GM18907 (cell line): ENCODE measurements around the gene CNTNAP2.

Source experiments
- ATAC-seq: cut with Tn5 transposase; IDR thresholded peaks from one replicate; pipeline ENCODE4 v1.9.1; 2021; ENCODE audit warnings: mild to moderate bottlenecking, moderate library complexity; ENCODE audit not compliant: unreplicated experiment

The CNTNAP2 gene

DNA sequence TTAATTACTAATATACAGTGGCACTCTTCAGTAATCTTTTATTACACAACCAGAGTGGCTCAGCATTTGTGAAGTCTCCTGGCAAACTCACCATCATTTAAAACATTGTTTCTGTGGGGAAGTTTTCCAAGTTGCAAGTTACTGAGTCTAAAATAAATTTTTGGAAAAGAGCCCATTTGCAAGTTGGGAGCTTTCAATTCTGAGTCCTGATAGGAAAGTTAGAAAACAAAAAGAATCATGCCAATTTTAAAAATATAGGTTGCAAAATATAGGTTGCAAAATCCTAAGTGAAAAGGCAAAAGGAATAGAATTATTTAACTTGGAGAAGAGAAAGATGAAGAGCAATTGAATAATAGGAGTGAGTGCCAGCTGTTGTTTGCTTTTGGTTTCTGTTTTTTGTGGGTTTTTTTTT lies 2095.1 kb downstream of the CNTNAP2 start:
- no peak for ATAC-seq

DNA sequence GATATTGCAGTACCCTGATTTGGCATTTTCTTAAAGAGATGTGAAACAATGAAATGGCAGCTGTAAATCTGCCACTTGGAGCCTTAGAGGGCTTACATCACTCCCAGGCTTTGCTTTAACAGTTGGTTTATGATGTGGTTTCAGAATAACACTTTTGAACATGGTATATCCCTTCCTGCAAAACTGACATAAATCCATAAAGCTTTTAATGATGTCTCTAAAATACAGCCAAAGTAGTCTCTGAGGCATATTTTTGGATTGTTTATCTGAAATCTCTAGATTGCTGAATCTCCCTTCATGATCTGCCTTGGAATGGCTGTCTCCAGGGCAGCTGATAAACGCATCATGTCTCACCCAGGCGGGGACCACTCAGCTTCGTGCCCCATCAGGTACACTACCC lies 2096.1 kb downstream of the CNTNAP2 start:
- no peak for ATAC-seq

DNA sequence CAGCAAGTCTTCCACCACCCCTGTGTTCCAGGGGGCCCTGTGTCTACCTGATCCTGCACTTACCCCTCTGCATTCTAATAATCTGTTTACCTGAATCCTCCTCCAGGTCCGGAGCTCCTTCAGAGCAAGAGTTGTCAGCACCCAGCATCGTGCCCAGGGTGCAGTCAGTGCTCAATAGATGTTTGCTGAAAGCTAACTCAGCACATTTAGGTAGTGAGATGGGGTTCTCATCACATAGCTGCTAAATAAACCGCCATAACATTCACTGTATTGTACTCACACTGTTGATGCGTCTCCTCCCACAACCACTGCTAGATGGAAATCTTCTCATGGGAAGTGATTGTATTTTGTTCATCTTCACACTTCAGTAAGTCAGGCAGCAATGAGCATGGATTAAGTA lies 2097.5 kb downstream of the CNTNAP2 start:
- ATAC-seq, result no peak

DNA sequence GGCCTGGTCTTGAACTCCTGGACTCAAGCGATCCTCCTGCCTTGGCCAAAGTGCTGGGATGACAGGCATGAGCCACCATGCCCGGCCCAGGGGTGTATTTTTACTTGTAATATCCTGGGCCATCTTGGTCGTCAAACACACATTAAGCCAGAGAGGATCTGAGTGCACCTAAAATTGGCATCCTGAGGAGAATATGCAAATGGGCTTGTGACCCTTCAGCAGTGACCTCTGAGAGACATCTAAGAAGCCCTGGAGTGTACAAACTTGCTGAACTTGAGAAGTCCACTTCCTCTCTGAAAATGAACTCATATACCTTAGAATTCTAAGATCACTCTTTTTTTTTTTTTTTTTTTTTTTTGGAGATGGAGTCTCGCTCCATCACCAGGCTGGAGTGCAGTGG lies 2102.0 kb downstream of the CNTNAP2 start:
- no peak for ATAC-seq

DNA sequence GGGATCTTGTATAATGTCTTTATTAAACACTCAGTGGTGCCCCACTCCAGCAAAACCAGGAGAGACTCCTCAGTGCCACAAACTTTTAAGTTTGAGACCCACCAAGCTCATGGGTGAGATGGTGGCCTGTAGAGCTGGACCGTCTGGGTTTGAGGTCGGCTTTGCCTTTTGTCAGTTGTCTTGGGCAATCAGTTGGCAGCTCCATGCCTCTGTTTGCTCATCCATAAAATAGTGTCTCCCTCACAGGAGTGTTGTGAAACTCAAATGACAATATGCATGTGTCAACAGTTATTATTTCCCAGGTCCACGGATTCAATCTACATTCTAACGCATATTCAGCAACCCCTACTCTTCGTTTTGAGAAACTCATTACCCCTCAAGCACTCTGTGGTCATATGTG lies 2106.1 kb downstream of the CNTNAP2 start:
- ATAC-seq, result no peak

DNA sequence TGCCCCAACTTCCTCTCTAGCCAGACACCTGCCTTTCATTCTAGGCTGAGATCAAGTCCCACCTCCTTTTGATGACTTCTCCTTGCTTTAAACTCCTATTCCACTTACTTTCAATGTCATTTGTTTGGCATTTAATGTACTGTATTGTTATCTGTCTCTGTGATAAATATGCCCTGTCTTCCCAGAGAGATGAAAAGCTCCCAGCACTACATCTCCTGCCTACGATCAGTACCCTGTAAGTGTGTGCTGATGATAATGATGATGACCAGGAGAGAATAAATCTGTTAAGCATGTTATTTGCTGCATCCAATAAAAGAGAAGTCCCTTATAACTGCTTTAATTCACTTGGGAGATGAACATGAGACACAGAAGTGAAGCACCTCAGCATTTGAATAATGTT lies 2106.6 kb downstream of the CNTNAP2 start:
- no peak for ATAC-seq

DNA sequence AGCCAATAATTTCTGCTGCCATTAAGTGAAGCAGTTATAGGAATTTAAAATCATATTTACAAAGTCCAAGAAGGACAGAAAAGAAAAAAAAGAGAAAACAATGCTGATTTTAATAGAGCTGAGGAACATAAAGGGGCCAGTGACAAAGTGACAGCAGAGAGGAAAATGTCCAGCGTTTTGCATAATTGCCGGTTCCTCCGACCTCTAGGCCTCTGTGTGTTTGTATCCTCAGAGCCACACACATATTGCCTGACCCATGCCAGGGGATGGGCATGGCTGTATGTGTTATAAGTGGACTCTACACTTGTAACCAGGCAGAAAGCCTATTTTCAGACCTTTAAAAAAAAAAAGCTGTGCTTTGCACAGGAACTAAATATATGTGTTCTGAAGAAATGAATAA lies 2107.1 kb downstream of the CNTNAP2 start:
- ATAC-seq, result no peak

DNA sequence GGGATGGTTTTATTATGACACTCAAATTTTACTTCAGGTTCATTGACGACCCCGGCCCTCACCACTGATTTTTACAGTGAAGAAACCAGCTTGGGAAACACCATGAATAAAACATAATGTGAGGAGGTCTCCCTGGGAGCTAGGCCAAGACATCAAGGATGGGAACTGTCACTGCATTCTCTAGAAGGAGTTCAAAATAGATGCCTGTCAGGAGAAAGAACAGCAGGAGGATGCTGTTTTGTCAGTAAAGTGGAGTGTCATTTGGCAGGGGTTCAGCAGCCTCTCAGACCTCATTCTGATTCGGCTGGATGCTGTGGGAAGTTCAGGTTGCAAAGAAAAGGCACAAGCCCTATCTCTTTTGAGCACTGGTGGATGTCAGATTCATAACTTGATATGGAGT lies 2113.7 kb downstream of the CNTNAP2 start:
- ATAC-seq, result no peak

DNA sequence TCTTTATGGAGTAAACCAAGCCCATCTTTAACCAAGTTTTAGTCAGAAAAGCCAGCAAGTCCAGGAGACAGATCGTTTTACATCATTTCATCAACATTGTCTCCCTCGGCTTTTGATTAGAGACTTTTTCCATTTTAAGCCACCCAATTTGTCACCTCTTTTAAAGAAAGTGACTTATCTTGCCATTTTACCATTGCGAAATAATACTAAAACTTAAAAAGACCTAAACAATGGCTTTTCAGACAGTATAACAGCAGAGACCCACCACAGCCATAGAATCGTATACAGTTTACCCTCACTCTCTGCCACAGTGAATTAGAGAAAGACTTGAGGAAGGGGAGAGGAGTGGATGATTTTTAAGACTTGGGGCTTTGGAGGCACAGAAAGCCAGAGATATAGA lies 2114.3 kb downstream of the CNTNAP2 start:
- ATAC-seq, result no peak

DNA sequence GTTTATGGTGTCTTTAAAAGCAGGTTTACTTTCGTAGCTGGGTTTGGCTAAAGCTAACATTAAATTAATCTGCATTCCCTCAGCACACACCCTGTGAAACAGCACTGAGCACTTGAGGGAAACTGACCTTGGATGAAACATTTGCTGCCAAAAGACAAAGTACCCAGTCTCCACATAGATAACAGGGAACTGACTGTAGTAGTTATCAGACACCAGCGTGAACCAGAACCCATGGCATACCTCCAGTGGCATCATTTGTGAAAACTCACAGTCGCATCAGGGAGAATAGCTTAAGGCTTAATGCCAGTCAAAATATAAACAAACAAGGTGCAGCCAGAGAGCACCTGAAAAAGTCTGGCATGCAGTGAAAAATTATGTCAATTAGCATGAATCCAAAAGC lies 2116.2 kb downstream of the CNTNAP2 start:
- no peak for ATAC-seq

DNA sequence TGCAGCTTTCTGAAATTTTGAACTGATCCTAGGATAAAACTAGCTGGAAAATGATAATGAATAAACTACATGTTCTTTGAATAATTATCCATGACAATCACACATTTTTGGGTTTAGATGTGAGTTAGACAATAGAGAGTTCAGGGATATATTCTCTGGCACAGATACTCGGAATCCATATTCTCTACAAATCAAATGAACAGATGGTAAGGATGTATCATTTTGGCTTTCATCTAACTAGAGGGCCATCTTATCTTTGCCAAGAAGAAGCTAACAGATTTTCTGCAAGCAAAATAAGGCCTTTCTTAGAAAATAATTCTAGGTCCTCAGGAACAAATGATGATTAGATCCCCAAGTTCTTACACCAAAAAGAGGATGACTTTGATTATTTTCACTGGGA lies 2118.1 kb downstream of the CNTNAP2 start:
- ATAC-seq, result no peak

DNA sequence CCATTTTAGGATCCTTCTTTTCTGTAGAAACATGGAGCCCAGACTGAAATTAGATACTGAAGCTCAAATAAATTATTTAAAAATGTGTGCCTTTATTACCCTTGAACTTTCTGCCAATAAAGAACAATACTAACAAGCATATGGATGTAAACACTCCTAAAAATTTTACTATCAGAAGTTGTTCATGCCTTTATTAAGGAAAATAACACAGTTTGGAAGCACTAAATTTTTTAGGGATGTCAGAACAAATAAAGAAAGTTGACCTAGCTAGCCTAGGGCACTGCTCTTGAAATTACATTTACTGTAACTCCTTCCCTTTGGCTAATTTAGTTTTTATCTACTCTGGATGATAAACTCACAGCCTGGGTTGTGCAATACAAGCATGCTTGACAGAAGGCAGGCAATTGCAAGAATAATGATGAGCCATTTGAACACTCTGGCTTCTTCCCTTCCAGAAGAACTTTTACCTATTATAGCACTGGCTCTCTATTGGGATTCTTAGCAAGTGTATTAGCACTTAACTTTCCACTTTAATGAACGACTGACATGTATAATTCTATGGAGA lies 2122.2 kb downstream of the CNTNAP2 start:
- ATAC-seq, result no peak

DNA sequence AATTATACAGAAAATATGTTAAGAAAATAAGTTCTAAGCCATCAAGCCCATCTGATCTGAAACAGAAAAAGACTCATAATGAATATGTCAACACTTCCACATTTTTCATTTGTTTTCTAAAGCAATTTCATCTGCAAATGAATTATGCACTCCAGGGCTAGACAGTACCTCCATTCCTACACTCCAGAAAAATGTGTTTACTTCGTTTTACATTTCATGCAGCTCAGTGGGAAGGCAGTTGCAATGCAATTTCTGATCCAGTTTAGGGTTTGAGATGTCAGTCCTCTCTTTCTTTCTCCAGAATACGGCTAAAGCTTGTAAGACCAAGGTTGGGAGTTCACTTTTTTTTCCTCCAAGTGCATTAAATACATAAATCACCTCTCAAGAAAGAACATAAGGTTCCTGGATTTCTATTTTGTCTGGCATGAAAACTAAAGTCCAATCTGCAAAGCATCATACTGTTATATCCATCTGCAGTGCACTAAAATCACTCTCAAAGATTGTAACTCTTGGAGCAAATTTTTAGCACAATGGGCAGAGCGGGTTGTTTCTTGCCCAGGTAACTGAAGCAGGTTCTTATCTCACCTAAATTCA lies 2125.2 kb downstream of the CNTNAP2 start:
- ATAC-seq, result no peak

DNA sequence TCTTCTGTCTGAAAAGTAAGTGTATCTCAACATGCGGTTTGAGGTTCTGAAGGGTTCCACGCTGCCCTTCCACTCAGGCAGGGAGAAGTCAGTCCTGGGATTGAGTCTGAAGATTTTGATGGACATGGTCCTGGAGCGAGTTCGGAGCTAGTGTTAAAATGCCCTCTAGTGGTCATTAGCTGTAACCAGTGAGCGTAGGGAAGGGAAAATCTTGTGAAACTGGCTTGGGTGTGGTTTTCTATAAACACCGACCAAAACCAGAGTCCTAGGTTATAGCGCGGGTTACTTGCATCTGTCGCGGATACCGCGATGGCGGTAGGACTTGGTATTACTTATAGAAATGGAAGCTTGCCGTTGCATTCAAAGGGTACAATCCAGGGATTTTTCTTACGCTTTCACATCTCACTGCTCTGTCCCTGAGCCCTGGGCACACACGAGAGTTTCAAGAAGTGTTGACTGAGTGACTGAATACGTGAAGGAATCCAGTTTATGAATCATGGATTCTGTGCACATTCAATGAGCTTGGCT lies 2125.8 kb downstream of the CNTNAP2 start:
- ATAC-seq, result peak; percentile 92

DNA sequence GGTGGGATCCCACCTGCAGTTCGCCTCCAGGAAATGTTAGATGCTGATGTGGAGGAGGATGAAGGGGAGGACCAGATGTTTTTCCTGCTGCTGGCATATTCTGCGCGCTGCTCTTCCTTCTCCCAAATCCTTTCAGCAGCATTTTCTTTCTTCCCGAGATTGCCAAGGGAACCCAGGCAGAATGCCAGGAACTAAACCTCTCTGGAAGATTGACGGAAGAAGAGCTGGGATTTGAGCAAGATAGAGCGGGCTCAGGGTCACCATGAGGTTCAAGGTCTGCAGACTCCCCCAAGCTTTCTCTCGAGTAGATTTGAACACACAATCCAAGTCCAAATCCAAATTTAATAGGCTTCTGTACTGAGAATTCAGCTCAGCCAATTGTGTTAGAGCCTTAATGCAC lies 2128.8 kb downstream of the CNTNAP2 start:
- ATAC-seq, result no peak

DNA sequence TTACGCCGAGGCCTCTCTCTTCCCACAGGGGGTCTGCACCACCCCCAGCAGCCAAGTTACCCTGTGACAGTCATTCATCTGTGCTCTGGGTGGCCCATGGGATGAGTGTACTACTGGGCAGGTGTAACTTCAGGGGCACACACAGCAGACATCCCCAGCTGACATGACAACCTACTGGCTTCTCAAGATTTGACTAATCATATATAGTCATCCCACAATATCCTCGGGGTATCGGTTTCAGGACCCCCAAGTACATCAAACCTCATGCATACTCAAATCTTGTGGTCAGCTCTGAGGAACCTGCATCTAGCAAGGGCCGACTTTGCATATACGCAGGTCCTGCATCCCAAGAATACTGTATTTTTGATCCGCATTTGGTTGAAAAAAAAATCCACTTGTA lies 2137.0 kb downstream of the CNTNAP2 start:
- peak; percentile 77 for ATAC-seq

DNA sequence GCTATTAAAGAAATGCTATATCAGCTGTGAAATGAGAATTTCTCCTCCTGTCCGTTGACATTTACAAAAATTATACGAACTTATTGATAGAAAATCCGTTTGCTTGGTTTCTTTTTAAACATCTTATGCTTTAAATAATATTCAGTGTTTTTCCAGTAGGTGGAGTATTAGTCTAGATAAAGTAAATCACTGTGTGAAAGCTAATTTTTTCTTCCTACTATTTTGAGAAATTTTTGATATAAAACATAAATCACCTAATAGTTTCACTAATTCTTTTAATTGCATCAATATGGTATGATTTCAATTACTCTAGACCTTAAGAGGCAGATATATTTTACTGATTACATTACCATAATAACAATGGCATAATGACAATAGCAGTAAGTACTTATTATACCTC lies 2138.7 kb downstream of the CNTNAP2 start:
- no peak for ATAC-seq

DNA sequence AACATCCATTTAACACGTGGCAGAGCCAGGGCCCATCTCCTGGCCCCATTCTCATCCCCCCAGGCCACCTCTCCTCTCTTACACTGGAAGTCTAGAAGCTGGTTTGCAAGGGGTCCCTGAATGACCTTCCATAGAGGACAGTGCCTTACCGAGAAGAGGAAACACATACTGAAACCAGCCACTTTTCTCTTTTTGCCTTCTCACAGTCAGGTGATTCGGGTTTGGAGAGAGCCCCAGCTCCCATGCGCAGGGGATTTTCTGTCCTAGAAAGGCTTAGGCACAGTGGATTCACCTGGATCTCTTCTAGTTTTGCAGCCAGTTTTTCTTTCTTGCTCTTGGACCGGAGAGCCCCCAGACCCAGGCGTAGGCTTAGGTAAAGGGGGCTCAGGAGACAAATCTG lies 2139.8 kb downstream of the CNTNAP2 start:
- ATAC-seq, result no peak

DNA sequence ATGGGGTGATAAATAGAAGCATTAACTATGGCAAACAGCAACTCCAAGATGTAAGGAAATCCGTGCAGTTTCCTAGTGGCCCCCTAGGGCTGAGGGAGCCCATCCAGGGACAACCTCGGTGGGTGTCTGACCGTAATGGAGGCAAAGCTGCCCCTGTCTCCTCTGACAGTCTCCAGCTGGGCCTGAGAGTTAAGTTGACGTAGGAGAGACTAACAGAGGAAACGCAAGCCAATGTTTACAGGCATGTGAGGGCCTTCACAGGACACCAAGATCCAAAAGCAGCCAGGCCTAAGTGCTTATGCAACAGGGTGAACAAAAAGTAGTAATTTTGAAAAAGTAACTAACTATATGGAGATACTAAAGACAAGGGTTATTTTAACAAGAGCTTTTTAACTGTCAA lies 2144.0 kb downstream of the CNTNAP2 start:
- ATAC-seq, result no peak

DNA sequence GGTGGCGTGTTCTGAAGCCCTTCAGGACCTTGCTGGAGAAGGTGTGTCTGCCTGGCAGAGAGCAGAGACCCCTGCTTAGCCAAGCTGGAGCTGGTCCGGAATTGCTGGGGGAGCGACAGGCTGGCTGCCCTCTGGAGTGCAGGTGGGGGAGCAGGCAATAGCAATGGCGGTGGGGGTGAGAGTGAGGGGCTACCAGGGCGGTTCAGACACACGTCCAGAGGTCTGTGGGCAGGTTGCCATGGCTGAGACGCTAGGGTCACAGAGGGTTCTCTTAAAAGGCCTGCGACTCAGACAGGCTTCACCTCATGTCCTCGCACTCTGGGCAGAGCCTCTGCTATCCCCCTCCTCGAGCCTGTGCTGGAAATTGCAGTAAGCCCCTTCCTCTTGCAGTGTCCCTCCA lies 2144.9 kb downstream of the CNTNAP2 start:
- no peak for ATAC-seq

DNA sequence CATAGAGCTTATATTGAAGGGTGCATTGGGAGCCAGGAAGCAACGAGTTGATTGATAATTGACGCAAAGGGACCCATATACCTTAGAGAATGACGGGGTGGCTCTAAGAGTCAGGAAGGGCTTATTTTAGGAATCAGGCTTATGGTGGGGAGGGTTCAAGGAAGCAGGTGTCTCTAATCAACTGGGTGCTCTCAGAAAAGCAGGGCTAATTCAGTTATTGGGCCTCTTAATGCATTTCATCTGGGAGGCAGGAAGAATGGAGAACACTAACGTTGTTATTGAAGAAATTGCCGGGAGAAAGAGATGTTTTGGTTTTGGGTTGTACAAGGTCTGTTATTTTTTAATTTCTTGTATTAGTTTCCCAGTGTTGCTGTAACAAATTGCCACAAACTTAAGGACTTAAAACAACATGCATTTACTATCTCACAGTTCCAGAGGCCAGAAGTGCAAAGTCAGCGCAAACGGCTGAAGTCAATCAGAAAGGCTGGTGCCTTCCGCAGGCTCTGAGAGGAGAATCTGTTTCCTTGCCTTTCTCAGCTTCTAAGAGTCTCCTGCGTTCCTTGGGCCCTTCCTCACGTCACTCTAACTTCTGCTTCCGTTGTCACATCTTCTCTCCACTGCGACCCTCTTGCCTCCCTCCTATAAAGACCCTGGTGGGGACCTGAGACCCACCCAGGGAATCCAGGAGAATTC lies 2145.5 kb downstream of the CNTNAP2 start:
- ATAC-seq, result peak; percentile 10

DNA sequence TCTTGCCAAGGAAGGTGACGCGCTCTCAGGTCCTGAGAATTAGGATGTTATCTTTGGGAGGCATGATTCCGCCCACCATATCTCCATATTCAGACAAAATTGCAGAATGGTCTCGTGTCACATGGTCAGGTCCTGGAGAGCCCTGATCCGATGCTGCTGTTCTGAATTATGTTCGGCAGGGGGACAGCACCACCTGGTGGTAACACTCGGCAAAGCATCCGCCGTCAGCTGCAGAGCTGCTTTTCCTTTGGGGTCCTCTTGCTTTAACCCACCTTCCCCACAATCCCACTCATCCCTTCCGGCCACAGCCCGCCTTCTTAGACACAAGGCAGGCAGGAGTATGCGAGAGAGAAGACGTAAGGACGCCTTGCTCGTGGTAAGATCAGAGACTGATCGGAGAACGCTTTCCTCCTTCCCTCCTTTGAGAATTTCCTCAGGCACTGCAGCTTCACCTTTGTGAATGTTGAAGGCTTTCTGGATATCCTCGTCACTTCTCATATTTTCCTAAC lies 2146.2 kb downstream of the CNTNAP2 start:
- peak; percentile 87 for ATAC-seq
